Rectal smooth muscle tissue (tissue), 1 donor: ENCODE measurements around the gene RTCA.

Source experiments
- H3K27ac ChIP-seq: one replicate; pipeline ENCODE4 v1.7.0; 2013; ENCODE audit warnings: low read depth, low read length, inconsistent platforms
- H3K27me3 ChIP-seq: one replicate; pipeline ENCODE4 v1.7.0; 2013; ENCODE audit warnings: low read length; ENCODE audit not compliant: control insufficient read depth, insufficient read depth
- H3K36me3 ChIP-seq: one replicate; pipeline ENCODE4 v1.7.0; 2013; ENCODE audit warnings: low read length; ENCODE audit not compliant: control insufficient read depth, insufficient read depth
- H3K4me1 ChIP-seq: one replicate; pipeline ENCODE4 v1.7.0; 2013; ENCODE audit warnings: low read length; ENCODE audit not compliant: control insufficient read depth, insufficient read depth
- H3K4me3 ChIP-seq: one replicate; pipeline ENCODE4 v1.7.0; 2013; ENCODE audit warnings: low read length
- H3K9ac ChIP-seq: one replicate; pipeline ENCODE4 v1.7.0; 2013; ENCODE audit warnings: low read length

The RTCA gene

DNA sequence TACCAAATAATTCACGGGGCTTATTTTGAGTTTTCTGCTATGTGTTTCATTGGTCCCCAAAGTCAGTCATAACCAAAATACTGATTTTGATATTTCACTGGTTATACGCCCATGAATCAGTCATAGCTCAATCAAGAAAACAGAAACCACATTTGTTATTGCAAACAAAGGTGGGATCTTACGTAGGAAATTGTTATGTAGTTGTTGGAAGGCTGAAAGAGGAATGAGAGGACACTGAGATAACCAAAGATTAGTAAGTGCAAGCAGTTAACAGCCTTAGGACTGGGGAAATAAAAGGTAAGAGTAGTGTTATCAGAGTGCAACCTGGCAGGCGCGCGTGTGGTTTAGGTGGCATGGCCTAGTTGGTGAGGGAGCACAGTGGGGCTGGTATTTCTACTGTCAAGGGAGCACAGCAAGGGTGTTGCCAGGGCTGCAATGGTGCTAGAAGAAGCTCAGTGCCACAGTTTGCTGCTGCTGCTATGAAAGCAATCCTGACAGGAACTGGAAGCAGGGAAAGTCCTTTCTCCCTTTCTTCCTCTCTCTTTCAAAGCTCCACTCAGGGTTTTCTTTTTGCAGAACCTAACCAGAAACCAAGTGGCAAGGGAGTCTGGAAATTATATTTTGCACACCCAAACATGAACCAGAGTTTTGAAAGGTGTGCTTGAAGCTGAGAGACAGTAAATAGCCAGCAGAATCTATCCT lies 33.7 kb downstream of the RTCA start:
- H3K9ac ChIP-seq = no peak overlapping the region
- peaks cover 15% of the 10 kb centered on the region for H3K4me1 ChIP-seq
- peak overlapping the region; percentile 14 for H3K27ac ChIP-seq
- H3K36me3 ChIP-seq = no peaks in the 10 kb centered on the region
- no peaks in the 10 kb centered on the region for H3K27me3 ChIP-seq
- H3K4me3 ChIP-seq = no peak overlapping the region

- no peak overlapping the region for H3K9ac ChIP-seq
- H3K4me1 ChIP-seq = peaks cover 15% of the 10 kb centered on the region
- H3K36me3 ChIP-seq = no peaks in the 10 kb centered on the region
- no peak overlapping the region for H3K4me3 ChIP-seq
- no peaks in the 10 kb centered on the region for H3K27me3 ChIP-seq
- H3K27ac ChIP-seq = peak overlapping the region; percentile 63
Measured at GRCh38 chr1:100300691-100301090, 34.7 kb downstream of the RTCA start.

GRCh38 chr1:100302739-100303138 lies 36.7 kb downstream of the RTCA start:
- H3K36me3 ChIP-seq = no peaks in the 10 kb centered on the region
- no peak overlapping the region for H3K9ac ChIP-seq

GRCh38 chr1:100304227-100304626 lies 38.2 kb downstream of the RTCA start:
- Histone ChIP-seq H3K27me3 (no peaks in the 10 kb centered on the region), H3K9ac (no peak overlapping the region), H3K27ac (no peak overlapping the region), H3K4me1 (peaks cover 15% of the 10 kb centered on the region), H3K4me3 (no peak overlapping the region), H3K36me3 (no peaks in the 10 kb centered on the region)

More at GRCh38 chr1:100302739-100303138, 36.7 kb downstream of the RTCA start:
- no peak overlapping the region for H3K27ac ChIP-seq
- H3K4me3 ChIP-seq = no peak overlapping the region
- no peaks in the 10 kb centered on the region for H3K27me3 ChIP-seq
- H3K4me1 ChIP-seq = peaks cover 15% of the 10 kb centered on the region

GRCh38 chr1:100304921-100305320 lies 38.9 kb downstream of the RTCA start:
- no peaks in the 10 kb centered on the region for H3K27me3 ChIP-seq
- peaks cover 12% of the 10 kb centered on the region for H3K4me1 ChIP-seq
- no peaks in the 10 kb centered on the region for H3K36me3 ChIP-seq
- H3K9ac ChIP-seq = no peak overlapping the region
- no peak overlapping the region for H3K27ac ChIP-seq
- no peak overlapping the region for H3K4me3 ChIP-seq

- Histone ChIP-seq H3K4me3 (no peak overlapping the region), H3K27ac (no peak overlapping the region), H3K36me3 (no peaks in the 10 kb centered on the region), H3K9ac (no peak overlapping the region), H3K4me1 (peaks cover 3% of the 10 kb centered on the region), H3K27me3 (no peaks in the 10 kb centered on the region)
Measured at GRCh38 chr1:100305954-100306353, 39.9 kb downstream of the RTCA start.

DNA sequence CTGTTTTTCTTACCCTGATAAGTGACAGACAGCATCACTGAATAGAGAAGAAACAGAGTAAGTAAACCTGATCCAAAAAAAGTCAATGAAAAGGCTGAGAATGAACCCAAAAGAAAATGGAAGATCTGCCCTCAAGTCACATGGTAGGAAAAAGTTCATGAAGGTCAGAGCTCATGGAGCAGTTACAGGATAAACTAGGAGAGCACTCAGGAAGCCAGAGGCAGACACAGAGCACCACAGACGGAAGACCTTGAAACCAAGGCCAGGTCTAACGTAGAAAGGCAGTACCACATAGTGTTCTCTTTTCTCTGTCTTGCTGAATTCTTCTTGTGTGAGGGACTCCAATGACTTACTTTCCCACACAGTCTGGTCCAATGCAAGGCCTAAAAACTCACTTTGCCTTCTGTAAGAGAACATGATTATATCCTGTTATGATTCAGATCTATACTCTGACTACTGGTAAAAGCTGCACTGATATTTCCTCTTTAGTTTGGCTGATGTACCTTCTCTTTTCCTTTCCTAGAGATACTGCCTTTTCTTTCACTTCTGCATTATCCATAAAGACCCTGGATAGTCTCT lies 40.8 kb downstream of the RTCA start:
- no peak overlapping the region for H3K4me3 ChIP-seq
- H3K4me1 ChIP-seq = no peaks in the 10 kb centered on the region
- no peaks in the 10 kb centered on the region for H3K27me3 ChIP-seq
- no peak overlapping the region for H3K27ac ChIP-seq
- H3K36me3 ChIP-seq = no peaks in the 10 kb centered on the region
- no peak overlapping the region for H3K9ac ChIP-seq

- Histone ChIP-seq H3K4me1 (no peaks in the 10 kb centered on the region), H3K27ac (no peak overlapping the region), H3K9ac (no peak overlapping the region), H3K36me3 (no peaks in the 10 kb centered on the region), H3K4me3 (no peak overlapping the region), H3K27me3 (no peaks in the 10 kb centered on the region)
Measured at GRCh38 chr1:100308777-100309176, 42.8 kb downstream of the RTCA start.

- Histone ChIP-seq H3K36me3 (no peaks in the 10 kb centered on the region), H3K27me3 (no peaks in the 10 kb centered on the region), H3K9ac (no peak overlapping the region), H3K27ac (no peak overlapping the region), H3K4me3 (no peak overlapping the region), H3K4me1 (no peaks in the 10 kb centered on the region)
Measured at GRCh38 chr1:100309863-100310262, 43.8 kb downstream of the RTCA start.

DNA sequence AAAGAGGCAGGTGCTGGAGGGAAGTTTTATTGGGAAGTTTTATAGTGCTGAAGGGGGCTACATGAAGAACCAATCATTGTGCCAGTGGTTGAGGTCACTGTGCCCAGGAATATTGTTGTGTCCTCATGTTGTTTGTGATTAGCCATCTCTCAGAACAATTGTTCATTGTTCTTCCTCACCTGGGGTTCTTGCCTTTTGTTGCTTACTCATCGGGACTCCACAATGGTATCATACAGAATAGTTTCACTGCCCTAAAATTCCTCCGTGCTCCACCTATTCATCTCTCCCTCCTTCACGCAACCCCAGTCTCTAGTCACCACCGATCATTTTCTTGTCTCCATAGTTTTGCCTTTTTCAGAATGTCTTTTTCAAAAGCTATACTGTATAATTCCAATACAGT lies 47.4 kb downstream of the RTCA start:
- no peak overlapping the region for H3K4me3 ChIP-seq
- no peaks in the 10 kb centered on the region for H3K36me3 ChIP-seq
- H3K9ac ChIP-seq = no peak overlapping the region
- H3K27ac ChIP-seq = no peak overlapping the region
- no peaks in the 10 kb centered on the region for H3K27me3 ChIP-seq
- no peaks in the 10 kb centered on the region for H3K4me1 ChIP-seq

DNA sequence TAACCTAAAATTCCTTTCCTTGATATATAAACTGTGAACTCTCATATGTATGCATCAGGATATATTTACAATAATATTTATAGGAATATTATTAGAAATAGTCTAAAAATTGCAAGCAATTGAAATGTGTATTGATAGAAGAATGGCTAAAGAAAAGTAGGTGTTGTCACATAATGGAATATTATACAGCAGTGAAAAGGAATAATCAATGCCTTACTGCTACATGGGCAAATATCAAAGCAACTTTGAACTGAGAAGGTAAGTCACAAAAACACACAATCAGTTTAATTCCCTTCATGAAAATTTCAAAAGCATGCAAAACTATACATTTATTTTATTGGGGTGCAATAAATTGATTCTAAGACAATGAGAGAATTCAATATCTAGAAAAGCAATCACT lies 50.6 kb downstream of the RTCA start:
- Histone ChIP-seq H3K36me3 (no peaks in the 10 kb centered on the region), H3K27me3 (no peaks in the 10 kb centered on the region), H3K4me1 (no peaks in the 10 kb centered on the region), H3K9ac (no peak overlapping the region), H3K4me3 (no peak overlapping the region), H3K27ac (no peak overlapping the region)

- Histone ChIP-seq H3K36me3 (no peaks in the 10 kb centered on the region), H3K4me1 (no peaks in the 10 kb centered on the region), H3K9ac (no peak overlapping the region), H3K27me3 (no peaks in the 10 kb centered on the region), H3K27ac (no peak overlapping the region), H3K4me3 (no peak overlapping the region)
Measured at GRCh38 chr1:100320311-100321099, 54.5 kb downstream of the RTCA start.
